Skeletal muscle tissue (tissue), 4 donors: Measurements from ENCODE around the gene ARFGAP3. TPM values are rescaled to one million over a fixed set of nuclear protein-coding genes. Genes with fewer than 3 reads are reported as not detected.

Experiments
- H3K27ac ChIP-seq: one replicate; pipeline ENCODE4 v1.7.0; 2013; ENCODE audit warnings: mild to moderate bottlenecking, low read depth, low read length, inconsistent platforms
- H3K27me3 ChIP-seq, 3 donors: one replicate each; pipeline ENCODE4 v1.7.0; 2013; ENCODE audit warnings: low read length in 3 of 3; ENCODE audit not compliant: control insufficient read depth in 3 of 3, insufficient read depth in 3 of 3
- H3K36me3 ChIP-seq, 3 donors: one replicate each; pipeline ENCODE4 v1.7.0; 2013; ENCODE audit warnings: low read length in 3 of 3; ENCODE audit not compliant: control insufficient read depth in 3 of 3, insufficient read depth in 3 of 3
- H3K4me1 ChIP-seq, 3 donors: one replicate each; pipeline ENCODE4 v1.7.0; 2013; ENCODE audit warnings: low read length in 3 of 3, mild to moderate bottlenecking in 3 of 3; ENCODE audit not compliant: control insufficient read depth in 3 of 3, insufficient read depth in 3 of 3
- H3K4me3 ChIP-seq, 3 donors: one replicate each; pipeline ENCODE4 v1.7.0; 2013; ENCODE audit warnings: low read length in 3 of 3
- H3K9ac ChIP-seq, 3 donors: one replicate each; pipeline ENCODE4 v1.7.0; 2013; ENCODE audit warnings: low read length in 3 of 3, mild to moderate bottlenecking in 3 of 3, moderate library complexity in 2 of 3, low read depth in 1 of 3
- H3K9me3 ChIP-seq, 3 donors: one replicate each; pipeline ENCODE4 v1.7.0; 2013; ENCODE audit warnings: low read length in 3 of 3; ENCODE audit not compliant: control insufficient read depth in 3 of 3
- total RNA-seq: library from RNA; depleted of rRNA; stranded (reverse); fragments of >200 nt; gene quantifications from one replicate; pipeline ENCODE4 v1.2.3, GENCODE V29; 2014
- donor health status: Osteomylitis.

ARFGAP3 gene
- total RNA-seq, 1 donor from 2014 or later, result 32.9 TPM

GRCh38 chr22:42884616-42885375 is 27.7 kb upstream of the ARFGAP3 start:
- Histone ChIP-seq H3K27ac (no peak overlapping the region), H3K9me3 (no peaks in the 10 kb centered on the region), H3K36me3 (peaks cover 42 to 55% (median 54%) of the 10 kb centered on the region in 3 donors), H3K4me1 (peaks cover 9 to 36% (median 33%) of the 10 kb centered on the region in 3 donors), H3K27me3 (no peaks in the 10 kb centered on the region), H3K9ac (no peak overlapping the region), H3K4me3 (no peak overlapping the region)

GRCh38 chr22:42883970-42884369 is 26.9 kb upstream of the ARFGAP3 start:
- peaks cover 40 to 58% (median 56%) of the 10 kb centered on the region in 3 donors for H3K36me3 ChIP-seq
- no peak overlapping the region for H3K9ac ChIP-seq
- no peak overlapping the region for H3K27ac ChIP-seq
- peaks cover 9 to 40% (median 39%) of the 10 kb centered on the region in 3 donors for H3K4me1 ChIP-seq
- H3K27me3 ChIP-seq, result no peaks in the 10 kb centered on the region
- no peak overlapping the region for H3K4me3 ChIP-seq
- H3K9me3 ChIP-seq, result no peaks in the 10 kb centered on the region

GRCh38 chr22:42883121-42883520 is 26.0 kb upstream of the ARFGAP3 start:
- no peaks in the 10 kb centered on the region for H3K9me3 ChIP-seq
- H3K4me3 ChIP-seq, result no peak overlapping the region
- H3K27ac ChIP-seq, result peak overlapping the region; percentile 82
- peaks cover 40 to 57% (median 56%) of the 10 kb centered on the region in 3 donors for H3K36me3 ChIP-seq
- no peaks in the 10 kb centered on the region for H3K27me3 ChIP-seq
- H3K9ac ChIP-seq, result peak overlapping the region in 1 of 3 donors; percentile 11
- peaks cover 9 to 45% (median 42%) of the 10 kb centered on the region in 3 donors for H3K4me1 ChIP-seq

DNA sequence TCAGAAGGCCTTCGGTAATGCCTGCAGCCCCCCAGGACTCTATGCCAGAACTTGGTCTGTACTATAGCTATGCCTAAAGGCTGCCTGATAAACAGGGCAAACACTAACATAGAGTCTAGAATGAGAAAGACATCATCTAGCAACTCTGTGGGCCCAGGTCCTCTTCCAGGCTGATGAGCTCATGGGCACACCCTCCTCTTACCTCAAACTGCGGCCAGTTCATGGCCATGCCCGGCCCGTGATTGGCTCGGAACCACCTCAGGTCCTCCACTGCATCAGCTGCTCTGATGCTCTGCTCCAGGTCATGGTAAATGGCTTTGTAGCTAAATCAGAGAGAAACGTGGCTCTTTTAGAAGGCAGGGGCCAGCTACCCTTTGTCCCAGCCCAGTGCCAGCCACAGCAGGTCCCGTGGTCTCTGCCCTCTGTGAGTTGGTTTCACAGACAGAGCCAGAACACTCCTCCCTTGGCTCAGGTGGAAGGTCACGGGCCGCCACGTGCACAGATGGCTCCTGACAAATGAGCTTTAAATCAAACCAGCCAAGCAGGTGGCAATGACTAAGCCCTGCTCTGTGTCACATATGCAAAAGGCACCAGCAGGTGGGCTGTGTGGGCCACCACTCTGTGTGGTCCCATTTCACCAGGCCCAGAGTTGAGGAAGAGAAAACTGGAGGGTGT is 25.0 kb upstream of the ARFGAP3 start:
- Histone ChIP-seq H3K27me3 (no peaks in the 10 kb centered on the region), H3K9me3 (no peaks in the 10 kb centered on the region), H3K9ac (peak overlapping the region; percentile 16 to 82 (median 39)), H3K36me3 (peaks cover 37 to 58% (median 53%) of the 10 kb centered on the region in 3 donors), H3K4me3 (peak overlapping the region in 2 of 3 donors; percentile 25 to 66), H3K27ac (peak overlapping the region; percentile 82), H3K4me1 (peaks cover 9 to 55% (median 49%) of the 10 kb centered on the region in 3 donors)

GRCh38 chr22:42881298-42881697 is 24.2 kb upstream of the ARFGAP3 start:
- Histone ChIP-seq H3K9me3 (no peaks in the 10 kb centered on the region), H3K9ac (peak overlapping the region; percentile 1 to 82 (median 39)), H3K4me1 (peaks cover 9 to 56% (median 49%) of the 10 kb centered on the region in 3 donors), H3K27ac (peak overlapping the region; percentile 82), H3K36me3 (peaks cover 39 to 59% (median 54%) of the 10 kb centered on the region in 3 donors), H3K27me3 (no peaks in the 10 kb centered on the region), H3K4me3 (peak overlapping the region in 2 of 3 donors; percentile 25 to 66)

GRCh38 chr22:42880815-42881214 is 23.7 kb upstream of the ARFGAP3 start:
- H3K9me3 ChIP-seq, result no peaks in the 10 kb centered on the region
- peak overlapping the region in 2 of 3 donors; percentile 9 to 82 for H3K9ac ChIP-seq
- peaks cover 44 to 60% (median 59%) of the 10 kb centered on the region in 3 donors for H3K36me3 ChIP-seq
- peaks cover 9 to 56% (median 49%) of the 10 kb centered on the region in 3 donors for H3K4me1 ChIP-seq
- no peaks in the 10 kb centered on the region for H3K27me3 ChIP-seq
- peak overlapping the region in 1 of 3 donors; percentile 66 for H3K4me3 ChIP-seq
- H3K27ac ChIP-seq, result peak overlapping the region; percentile 82

- Histone ChIP-seq H3K4me3 (no peak overlapping the region), H3K9me3 (no peaks in the 10 kb centered on the region), H3K36me3 (peaks cover 46 to 67% (median 56%) of the 10 kb centered on the region in 3 donors), H3K27ac (no peak overlapping the region), H3K9ac (peak overlapping the region in 1 of 3 donors; percentile 33), H3K4me1 (peaks cover 9 to 56% (median 49%) of the 10 kb centered on the region in 3 donors), H3K27me3 (no peaks in the 10 kb centered on the region)
Measured at GRCh38 chr22:42879371-42880021, 22.4 kb upstream of the ARFGAP3 start.

GRCh38 chr22:42878561-42879305 is 21.7 kb upstream of the ARFGAP3 start:
- Histone ChIP-seq H3K27ac (peak overlapping the region; percentile 7), H3K36me3 (peaks cover 46 to 70% (median 56%) of the 10 kb centered on the region in 3 donors), H3K4me1 (peaks cover 9 to 56% (median 49%) of the 10 kb centered on the region in 3 donors)

GRCh38 chr22:42877597-42878340 is 20.7 kb upstream of the ARFGAP3 start:
- Histone ChIP-seq H3K27ac (peak overlapping the region; percentile 7), H3K27me3 (no peaks in the 10 kb centered on the region), H3K9me3 (no peaks in the 10 kb centered on the region), H3K36me3 (peaks cover 42 to 66% (median 48%) of the 10 kb centered on the region in 3 donors), H3K4me3 (no peak overlapping the region), H3K4me1 (peaks cover 14 to 59% (median 52%) of the 10 kb centered on the region in 3 donors), H3K9ac (peak overlapping the region in 2 of 3 donors; percentile 10 to 40)

More at GRCh38 chr22:42878561-42879305, 21.7 kb upstream of the ARFGAP3 start:
- Histone ChIP-seq H3K4me3 (no peak overlapping the region), H3K27me3 (no peaks in the 10 kb centered on the region), H3K9ac (no peak overlapping the region), H3K9me3 (no peaks in the 10 kb centered on the region)
